Measurements from ENCODE around the gene GPC6.

GRCh38 chr13:93218583-93218982 lies 8.0 kb upstream of the GPC6 start:
- TF ChIP-seq GATA2 (IDR thresholded peaks at IDR 0.05; ENCODE audit: low read depth, low read length) (no peak), GATA3 (IDR thresholded peaks at IDR 0.05; ENCODE audit: low read depth, low read length) (no peak)

Measured in SH-SY5Y (cell line).